SK-N-SH (cell line): Measurements from ENCODE around the gene LGR5.

Experiments
- CTCF ChIP-seq: fragments of 200-600 bp; sonication (generic); IDR thresholded peaks from 2 replicates; pipeline ENCODE4 v1.6.1; 2017; ENCODE audit warnings: antibody characterized with exemption, mild to moderate bottlenecking, moderate library complexity
- EP300 ChIP-seq, 2 experiments: IDR thresholded peaks; 2 replicates each; pipeline versions ENCODE4 v1.4.0 to v1.6.1; 2012; ENCODE audit warnings: borderline replicate concordance in 1 of 2, low read depth in 1 of 2, low read length in 1 of 2
- SMC3 ChIP-seq: IDR thresholded peaks from 2 replicates; pipeline ENCODE4 v1.6.1; 2012; ENCODE audit warnings: low read depth, low read length, improper control_type of control experiment

GRCh38 chr12:71565535-71565934 is 125.9 kb downstream of the LGR5 start:
- TF ChIP-seq CTCF (no peak), SMC3 (no peak), EP300 (IDR thresholded peaks at IDR 0.05; ENCODE audit: borderline replicate concordance in 1 of 2, low read depth in 1 of 2, low read length in 1 of 2) (no peak)
